K562 (cell line): ENCODE data around the gene OOSP1. TPM values are rescaled to one million over a fixed set of nuclear protein-coding genes. Genes with fewer than 3 reads are reported as not detected.

Source experiments
- CHCHD3 ChIP-seq: fragments of 250-450 bp; sonication (Bioruptor Pico); IDR thresholded peaks from 2 replicates; pipeline ENCODE4 v2.1.2; 2022; ENCODE audit warnings: mild to moderate bottlenecking
- COPS2 ChIP-seq: fragments of 450-650 bp; conservative IDR thresholded peaks from 2 replicates; pipeline ENCODE4 v1.6.1; 2016; ENCODE audit warnings: mild to moderate bottlenecking, moderate library complexity
- EGR1 ChIP-seq: fragments of 450-650 bp; conservative IDR thresholded peaks from 2 replicates; pipeline ENCODE4 v1.6.1; 2017; ENCODE audit warnings: mild to moderate bottlenecking
- ERF ChIP-seq: fragments of 450-650 bp; formaldehyde crosslinking; IDR thresholded peaks from 2 replicates; pipeline ENCODE4 v1.4.0; 2020; ENCODE audit warnings: mild to moderate bottlenecking, mixed read lengths
- KDM5B ChIP-seq: fragments of 200-600 bp; sonication (generic); IDR thresholded peaks from 2 replicates; pipeline ENCODE4 v1.6.1; 2012; ENCODE audit warnings: low read depth, mild to moderate bottlenecking, moderate library complexity, low read length, control low read depth, inconsistent platforms; ENCODE audit not compliant: insufficient replicate concordance
- MCM7 ChIP-seq, 2 experiments: fragments of 450-650 bp; IDR thresholded peaks; 2 replicates each; pipeline ENCODE4 v1.6.1; 2016 to 2018
- NFYB ChIP-seq: IDR thresholded peaks from 2 replicates; pipeline ENCODE4 v1.6.1; 2011; ENCODE audit warnings: mild to moderate bottlenecking, moderate library complexity; ENCODE audit not compliant: insufficient read length; ENCODE audit errors: extremely low read depth
- PHB2 ChIP-seq: fragments of 450-650 bp; IDR thresholded peaks from 2 replicates; pipeline ENCODE4 v1.6.1; 2017; ENCODE audit warnings: low read depth
- PML ChIP-seq: IDR thresholded peaks from 2 replicates; pipeline ENCODE4 v1.6.1; 2012; ENCODE audit warnings: low read length, inconsistent platforms
- RAD21 ChIP-seq, 2 experiments: fragments of 250-450 bp in 1 of 2; fragments of 450-650 bp in 1 of 2; sonication (Bioruptor Pico) in 1 of 2; formaldehyde crosslinking in 1 of 2; IDR thresholded peaks in 1 of 2; conservative IDR thresholded peaks in 1 of 2; 2 replicates each; pipeline versions ENCODE4 v1.4.0 to v1.8.0; 2020 to 2022; ENCODE audit warnings: mild to moderate bottlenecking in 2 of 2, moderate library complexity in 1 of 2
- ZNF124 ChIP-seq: sonication (generic); formaldehyde crosslinking; IDR thresholded peaks from 2 replicates; pipeline ENCODE4 v1.8.1; 2022; ENCODE audit warnings: missing genetic modification reagents
- ZNF431 ChIP-seq: sonication (generic); formaldehyde crosslinking; IDR thresholded peaks from 2 replicates; pipeline ENCODE4 v1.8.0; 2022; ENCODE audit warnings: mild to moderate bottlenecking, missing genetic modification reagents
- polyA plus RNA-seq, 8 experiments: library from polyadenylated mRNA; depleted of rRNA in 4 of 8; stranded (reverse) in 5 of 8; unstranded in 3 of 8; fragments of >200 nt; fragmentation: Nextera tagmentation in 2 of 8; fragmentation: Illumina TruSeq in 1 of 8; extraction: Ambion mirVana in 2 of 8; extraction: Trizol in 1 of 8; gene quantifications; 2 replicates each; pipeline versions ENCODE4 v1.2.1 to v1.2.3, GENCODE V29; 2011 to 2014; ENCODE audit warnings: inconsistent platforms in 1 of 8, missing spikeins in 1 of 8
- total RNA-seq, 7 experiments: library from RNA; depleted of rRNA in 6 of 7; stranded (reverse); fragments of >200 nt in 6 of 7; fragmentation: Illumina TruSeq in 2 of 7; extraction: Trizol in 2 of 7; gene quantifications; 2 replicates each; pipeline versions ENCODE4 v1.2.1 to v1.2.3, GENCODE V29; 2011 to 2021; ENCODE audit warnings: low replicate concordance in 1 of 7
- TF ChIP-seq, protein P1 (sequence below): fragments of 450-650 bp; IDR thresholded peaks from 2 replicates; pipeline ENCODE4 v1.6.1; 2014; ENCODE audit warnings: low read depth, mild to moderate bottlenecking, moderate library complexity, borderline replicate concordance
- TF ChIP-seq, protein P2 (sequence below): sonication (generic); formaldehyde crosslinking; IDR thresholded peaks from 2 replicates; pipeline ENCODE4 v1.8.1; 2022; ENCODE audit warnings: missing genetic modification reagents
- TF ChIP-seq, protein P3 (sequence below): fragments of 250-450 bp; sonication (Bioruptor Pico); IDR thresholded peaks from 2 replicates; pipeline ENCODE4 v1.8.0; 2022; ENCODE audit warnings: inconsistent platforms, mild to moderate bottlenecking, moderate library complexity, borderline replicate concordance
- TF ChIP-seq, protein P4 (sequence below): fragments of 250-450 bp; sonication (Bioruptor Pico); IDR thresholded peaks from 2 replicates; pipeline ENCODE4 v1.4.0; 2020; ENCODE audit warnings: borderline replicate concordance
- TF ChIP-seq, protein P5 (sequence below): sonication (generic); formaldehyde crosslinking; IDR thresholded peaks from 2 replicates; pipeline ENCODE4 v1.8.0; 2022; ENCODE audit warnings: missing genetic modification reagents, mild to moderate bottlenecking, moderate library complexity, borderline replicate concordance
- TF ChIP-seq, protein P6 (sequence below): fragments of 150-350 bp; conservative IDR thresholded peaks from 2 replicates; pipeline ENCODE4 v1.6.1; 2014; ENCODE audit warnings: low read length

The OOSP1 gene
- total and polyA plus RNA-seq, 9 of the 15 experiments (the other 6 are each of a cell fraction or from before 2014, with no cell fraction given) = 0.14 to 3.0 (median 0.61) TPM

DNA sequence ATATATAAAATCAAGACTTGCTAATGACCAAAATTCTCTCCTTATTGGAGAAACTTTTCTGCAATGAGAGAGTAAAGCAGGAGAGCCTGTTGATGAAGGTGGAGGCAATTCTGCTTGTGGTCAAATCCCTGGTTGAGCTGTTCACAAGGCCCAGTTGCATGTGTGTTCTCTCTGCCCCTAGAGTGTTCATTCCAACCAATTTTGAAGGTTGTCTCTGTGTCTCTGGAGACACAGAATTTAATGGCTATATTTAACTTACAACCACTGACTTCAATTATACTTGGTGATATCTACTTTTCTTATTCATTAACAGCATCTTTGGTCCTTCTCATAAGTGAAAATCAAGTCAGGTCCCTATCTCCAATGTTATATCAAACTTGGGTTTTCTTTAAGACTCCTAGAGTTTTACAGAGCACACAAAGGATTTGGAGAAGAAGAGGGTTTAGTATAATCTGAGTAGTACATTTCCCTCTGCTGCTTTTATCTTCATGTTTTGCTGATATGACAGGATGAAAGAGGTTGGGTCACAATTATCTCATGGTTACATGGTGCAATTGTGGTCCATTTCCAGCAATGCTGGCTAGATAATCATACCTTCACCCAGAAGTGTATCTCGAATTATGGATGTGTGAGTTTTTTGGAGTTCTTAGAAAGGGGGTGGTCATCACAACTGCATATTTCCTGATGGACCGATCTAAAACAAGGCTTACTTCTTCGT is 29.6 kb downstream of the OOSP1 start (continued):
- TF ChIP-seq MCM7 (IDR thresholded peaks at IDR 0.05) (no peak), CHCHD3 (CRISPR knock-in tag) (no peak), COPS2 (no peak), NFYB (no peak), ZNF124 (CRISPR knock-in tag) (no peak), PML (peak; percentile 94), PHB2 (peak; percentile 73; the same call in 1 of the 2 replicates), KDM5B (no peak), RAD21 (CRISPR knock-in tag; conservative IDR thresholded peaks at IDR 0.05 in 1 of 2, IDR thresholded peaks at IDR 0.05 in 1 of 2) (peak; percentile 13 to 38; a peak in 3 of 4 replicates), ZNF431 (CRISPR knock-in tag) (no peak), ERF (CRISPR knock-in tag) (no peak), EGR1 (no peak)
- TF ChIP-seq, protein P1, sequence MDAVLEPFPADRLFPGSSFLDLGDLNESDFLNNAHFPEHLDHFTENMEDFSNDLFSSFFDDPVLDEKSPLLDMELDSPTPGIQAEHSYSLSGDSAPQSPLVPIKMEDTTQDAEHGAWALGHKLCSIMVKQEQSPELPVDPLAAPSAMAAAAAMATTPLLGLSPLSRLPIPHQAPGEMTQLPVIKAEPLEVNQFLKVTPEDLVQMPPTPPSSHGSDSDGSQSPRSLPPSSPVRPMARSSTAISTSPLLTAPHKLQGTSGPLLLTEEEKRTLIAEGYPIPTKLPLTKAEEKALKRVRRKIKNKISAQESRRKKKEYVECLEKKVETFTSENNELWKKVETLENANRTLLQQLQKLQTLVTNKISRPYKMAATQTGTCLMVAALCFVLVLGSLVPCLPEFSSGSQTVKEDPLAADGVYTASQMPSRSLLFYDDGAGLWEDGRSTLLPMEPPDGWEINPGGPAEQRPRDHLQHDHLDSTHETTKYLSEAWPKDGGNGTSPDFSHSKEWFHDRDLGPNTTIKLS = no peak
- TF ChIP-seq, protein P2, sequence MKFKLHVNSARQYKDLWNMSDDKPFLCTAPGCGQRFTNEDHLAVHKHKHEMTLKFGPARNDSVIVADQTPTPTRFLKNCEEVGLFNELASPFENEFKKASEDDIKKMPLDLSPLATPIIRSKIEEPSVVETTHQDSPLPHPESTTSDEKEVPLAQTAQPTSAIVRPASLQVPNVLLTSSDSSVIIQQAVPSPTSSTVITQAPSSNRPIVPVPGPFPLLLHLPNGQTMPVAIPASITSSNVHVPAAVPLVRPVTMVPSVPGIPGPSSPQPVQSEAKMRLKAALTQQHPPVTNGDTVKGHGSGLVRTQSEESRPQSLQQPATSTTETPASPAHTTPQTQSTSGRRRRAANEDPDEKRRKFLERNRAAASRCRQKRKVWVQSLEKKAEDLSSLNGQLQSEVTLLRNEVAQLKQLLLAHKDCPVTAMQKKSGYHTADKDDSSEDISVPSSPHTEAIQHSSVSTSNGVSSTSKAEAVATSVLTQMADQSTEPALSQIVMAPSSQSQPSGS (CRISPR knock-in tag) = no peak
- TF ChIP-seq, protein P3, sequence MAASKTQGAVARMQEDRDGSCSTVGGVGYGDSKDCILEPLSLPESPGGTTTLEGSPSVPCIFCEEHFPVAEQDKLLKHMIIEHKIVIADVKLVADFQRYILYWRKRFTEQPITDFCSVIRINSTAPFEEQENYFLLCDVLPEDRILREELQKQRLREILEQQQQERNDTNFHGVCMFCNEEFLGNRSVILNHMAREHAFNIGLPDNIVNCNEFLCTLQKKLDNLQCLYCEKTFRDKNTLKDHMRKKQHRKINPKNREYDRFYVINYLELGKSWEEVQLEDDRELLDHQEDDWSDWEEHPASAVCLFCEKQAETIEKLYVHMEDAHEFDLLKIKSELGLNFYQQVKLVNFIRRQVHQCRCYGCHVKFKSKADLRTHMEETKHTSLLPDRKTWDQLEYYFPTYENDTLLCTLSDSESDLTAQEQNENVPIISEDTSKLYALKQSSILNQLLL (CRISPR knock-in tag) = no peak
- TF ChIP-seq, protein P4, sequence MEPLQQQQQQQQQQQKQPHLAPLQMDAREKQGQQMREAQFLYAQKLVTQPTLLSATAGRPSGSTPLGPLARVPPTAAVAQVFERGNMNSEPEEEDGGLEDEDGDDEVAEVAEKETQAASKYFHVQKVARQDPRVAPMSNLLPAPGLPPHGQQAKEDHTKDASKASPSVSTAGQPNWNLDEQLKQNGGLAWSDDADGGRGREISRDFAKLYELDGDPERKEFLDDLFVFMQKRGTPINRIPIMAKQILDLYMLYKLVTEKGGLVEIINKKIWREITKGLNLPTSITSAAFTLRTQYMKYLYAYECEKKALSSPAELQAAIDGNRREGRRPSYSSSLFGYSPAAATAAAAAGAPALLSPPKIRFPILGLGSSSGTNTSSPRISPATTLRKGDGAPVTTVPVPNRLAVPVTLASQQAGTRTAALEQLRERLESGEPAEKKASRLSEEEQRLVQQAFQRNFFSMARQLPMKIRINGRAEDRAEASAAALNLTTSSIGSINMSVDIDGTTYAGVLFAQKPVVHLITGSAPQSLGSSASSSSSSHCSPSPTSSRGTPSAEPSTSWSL (CRISPR knock-in tag) = no peak
- TF ChIP-seq, protein P5, sequence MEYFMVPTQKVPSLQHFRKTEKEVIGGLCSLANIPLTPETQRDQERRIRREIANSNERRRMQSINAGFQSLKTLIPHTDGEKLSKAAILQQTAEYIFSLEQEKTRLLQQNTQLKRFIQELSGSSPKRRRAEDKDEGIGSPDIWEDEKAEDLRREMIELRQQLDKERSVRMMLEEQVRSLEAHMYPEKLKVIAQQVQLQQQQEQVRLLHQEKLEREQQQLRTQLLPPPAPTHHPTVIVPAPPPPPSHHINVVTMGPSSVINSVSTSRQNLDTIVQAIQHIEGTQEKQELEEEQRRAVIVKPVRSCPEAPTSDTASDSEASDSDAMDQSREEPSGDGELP (CRISPR knock-in tag) = no peak
- TF ChIP-seq, protein P6, sequence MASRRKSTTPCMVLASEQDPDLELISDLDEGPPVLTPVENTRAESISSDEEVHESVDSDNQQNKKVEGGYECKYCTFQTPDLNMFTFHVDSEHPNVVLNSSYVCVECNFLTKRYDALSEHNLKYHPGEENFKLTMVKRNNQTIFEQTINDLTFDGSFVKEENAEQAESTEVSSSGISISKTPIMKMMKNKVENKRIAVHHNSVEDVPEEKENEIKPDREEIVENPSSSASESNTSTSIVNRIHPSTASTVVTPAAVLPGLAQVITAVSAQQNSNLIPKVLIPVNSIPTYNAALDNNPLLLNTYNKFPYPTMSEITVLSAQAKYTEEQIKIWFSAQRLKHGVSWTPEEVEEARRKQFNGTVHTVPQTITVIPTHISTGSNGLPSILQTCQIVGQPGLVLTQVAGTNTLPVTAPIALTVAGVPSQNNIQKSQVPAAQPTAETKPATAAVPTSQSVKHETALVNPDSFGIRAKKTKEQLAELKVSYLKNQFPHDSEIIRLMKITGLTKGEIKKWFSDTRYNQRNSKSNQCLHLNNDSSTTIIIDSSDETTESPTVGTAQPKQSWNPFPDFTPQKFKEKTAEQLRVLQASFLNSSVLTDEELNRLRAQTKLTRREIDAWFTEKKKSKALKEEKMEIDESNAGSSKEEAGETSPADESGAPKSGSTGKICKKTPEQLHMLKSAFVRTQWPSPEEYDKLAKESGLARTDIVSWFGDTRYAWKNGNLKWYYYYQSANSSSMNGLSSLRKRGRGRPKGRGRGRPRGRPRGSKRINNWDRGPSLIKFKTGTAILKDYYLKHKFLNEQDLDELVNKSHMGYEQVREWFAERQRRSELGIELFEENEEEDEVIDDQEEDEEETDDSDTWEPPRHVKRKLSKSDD = no peak
